ENCODE measurements around the gene PCDH10.
"Not testable (repeated sequence)": the region's sequence is repeated elsewhere in the genome, so short reads cannot be mapped to it uniquely, and the experiment has no call there.

The PCDH10 gene

DNA sequence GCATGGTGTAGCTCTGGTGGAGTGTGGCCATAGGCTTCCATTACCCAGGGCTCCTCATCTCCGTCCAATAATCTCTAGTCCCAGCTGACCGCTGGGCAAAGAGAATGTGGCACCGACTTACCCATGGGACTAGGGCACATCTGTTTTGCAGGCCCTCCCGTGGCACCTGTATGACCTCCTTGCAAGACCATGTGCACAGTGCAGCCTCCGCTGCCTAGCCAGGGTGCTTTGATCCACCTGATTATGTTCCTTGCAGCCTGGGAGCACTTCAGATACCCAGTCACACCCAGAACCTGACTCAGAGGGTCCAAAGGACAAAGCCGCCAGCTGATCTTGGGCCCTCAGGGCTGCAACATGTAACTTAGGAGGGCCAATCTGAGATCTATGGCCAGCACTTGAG lies 84.8 kb downstream of the PCDH10 start:
- Histone ChIP-seq H3K27me3 (ENCODE audit: control insufficient read depth, low read length) (no peaks in the 10 kb centered on the region), H3K4me1 (ENCODE audit: control insufficient read depth, low read length) (no peaks in the 10 kb centered on the region), H3K4me3 (ENCODE audit: low read length) (no peak overlapping the region), H3K27ac (ENCODE audit: low read depth, low read length) (no peak overlapping the region), H3K9me3 (ENCODE audit: control insufficient read depth, insufficient read depth, low read length) (no peaks in the 10 kb centered on the region), H3K4me2 (ENCODE audit: low read length) (no peak overlapping the region), H3K9me2 (replicated peaks; ENCODE audit: control insufficient read depth, low read length) (no peaks in the 10 kb centered on the region), H3K79me2 (ENCODE audit: control insufficient read depth, low read length) (no peaks in the 10 kb centered on the region), H3K36me3 (ENCODE audit: control insufficient read depth, low read length) (no peaks in the 10 kb centered on the region), H3F3A (ENCODE audit: control insufficient read depth, insufficient read depth) (no peaks in the 10 kb centered on the region), H4K20me1 (ENCODE audit: control insufficient read depth, insufficient read depth, low read depth, low read length) (no peaks in the 10 kb centered on the region)
- no peak for TF ChIP-seq EZH2phosphoT487 (IDR thresholded peaks at IDR 0.05; ENCODE audit: borderline replicate concordance, low read length)

DNA sequence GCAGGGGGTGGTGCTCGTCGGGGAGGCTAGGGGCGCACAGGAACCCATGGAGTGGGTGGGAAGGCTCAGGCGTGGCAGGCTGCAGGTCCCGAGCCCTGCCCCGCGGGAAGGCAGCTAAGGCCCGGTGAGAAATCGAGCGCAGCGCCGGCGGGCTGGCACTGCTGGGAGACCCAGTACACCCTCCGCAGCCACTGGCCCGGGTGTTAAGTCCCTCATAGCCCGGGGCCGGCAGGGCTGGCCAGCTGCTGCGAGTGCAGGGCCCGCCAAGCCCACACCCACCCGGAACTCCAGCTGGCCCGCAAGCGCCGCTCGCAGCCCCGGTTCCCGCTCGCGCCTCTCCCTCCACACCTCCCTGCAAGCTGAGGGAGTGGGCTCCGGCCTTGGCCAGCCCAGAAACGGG lies 91.4 kb downstream of the PCDH10 start:
- not testable (repeated sequence) for H4K20me1 ChIP-seq (ENCODE audit: control insufficient read depth, insufficient read depth, low read depth, low read length); H3K4me2 ChIP-seq (ENCODE audit: low read length); H3K79me2 ChIP-seq (ENCODE audit: control insufficient read depth, low read length); H3K9me3 ChIP-seq (ENCODE audit: control insufficient read depth, insufficient read depth, low read length); H3K4me3 ChIP-seq (ENCODE audit: low read length); H3K36me3 ChIP-seq (ENCODE audit: control insufficient read depth, low read length); H3K27me3 ChIP-seq (ENCODE audit: control insufficient read depth, low read length); H3F3A ChIP-seq (ENCODE audit: control insufficient read depth, insufficient read depth); H3K9me2 ChIP-seq (replicated peaks; ENCODE audit: control insufficient read depth, low read length); H3K27ac ChIP-seq (ENCODE audit: low read depth, low read length); H3K4me1 ChIP-seq (ENCODE audit: control insufficient read depth, low read length)
